Measurements from ENCODE around the gene SGPP2. TPM values are rescaled to one million over a fixed set of nuclear protein-coding genes. Genes with fewer than 3 reads are reported as not detected.

SGPP2 gene
- total and polyA plus RNA-seq, 12 donors: 0.17 to 33.7 (median 12.4) TPM

DNA sequence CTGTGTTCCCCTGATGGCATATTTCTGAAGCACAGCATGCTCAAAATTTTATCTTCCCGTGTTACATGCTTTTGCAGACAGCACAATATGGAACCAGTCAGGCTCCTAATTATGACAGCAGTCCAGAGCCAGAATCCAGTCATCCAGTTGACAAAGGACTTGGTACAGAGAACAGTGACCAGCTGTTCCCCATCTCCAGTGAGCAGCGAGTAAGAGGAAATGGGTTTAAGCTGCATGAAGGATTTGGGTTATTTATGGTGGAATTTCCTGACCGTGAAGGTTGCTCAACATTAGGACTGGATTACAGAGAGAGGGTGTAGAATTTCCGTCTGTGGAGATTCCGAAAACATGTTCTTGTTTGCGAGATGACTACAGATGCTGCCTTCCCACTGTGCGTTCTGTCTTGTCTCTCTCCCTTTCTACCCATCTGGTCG is 24.4 kb downstream of the SGPP2 start:
- DNase-seq: peak in 6 of 7 donors; percentile 25 to 80 (median 42)
- 40 to 52% (median 46%) methylated on average over 8 of the region's 8 CpGs for WGBS, 4 donors
- peak overlapping the region in 1 of 5 donors; percentile 27 for H3K27ac ChIP-seq
- intact Hi-C loops (cut with DNase I): no loop called here
- no peak overlapping the region for H3K4me3 ChIP-seq
- peaks cover 3 to 12% of the 10 kb centered on the region in 2 donors for H3K4me1 ChIP-seq (replicated peaks in 1 of 2)
- TF ChIP-seq POLR2A (IDR thresholded peaks at IDR 0.05): no peak
- TF ChIP-seq, protein P1, sequence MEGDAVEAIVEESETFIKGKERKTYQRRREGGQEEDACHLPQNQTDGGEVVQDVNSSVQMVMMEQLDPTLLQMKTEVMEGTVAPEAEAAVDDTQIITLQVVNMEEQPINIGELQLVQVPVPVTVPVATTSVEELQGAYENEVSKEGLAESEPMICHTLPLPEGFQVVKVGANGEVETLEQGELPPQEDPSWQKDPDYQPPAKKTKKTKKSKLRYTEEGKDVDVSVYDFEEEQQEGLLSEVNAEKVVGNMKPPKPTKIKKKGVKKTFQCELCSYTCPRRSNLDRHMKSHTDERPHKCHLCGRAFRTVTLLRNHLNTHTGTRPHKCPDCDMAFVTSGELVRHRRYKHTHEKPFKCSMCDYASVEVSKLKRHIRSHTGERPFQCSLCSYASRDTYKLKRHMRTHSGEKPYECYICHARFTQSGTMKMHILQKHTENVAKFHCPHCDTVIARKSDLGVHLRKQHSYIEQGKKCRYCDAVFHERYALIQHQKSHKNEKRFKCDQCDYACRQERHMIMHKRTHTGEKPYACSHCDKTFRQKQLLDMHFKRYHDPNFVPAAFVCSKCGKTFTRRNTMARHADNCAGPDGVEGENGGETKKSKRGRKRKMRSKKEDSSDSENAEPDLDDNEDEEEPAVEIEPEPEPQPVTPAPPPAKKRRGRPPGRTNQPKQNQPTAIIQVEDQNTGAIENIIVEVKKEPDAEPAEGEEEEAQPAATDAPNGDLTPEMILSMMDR (IDR thresholded peaks at IDR 0.05): no peak
- no peaks in the 10 kb centered on the region for H3K27me3 ChIP-seq
- no peaks in the 10 kb centered on the region for H3K9me3 ChIP-seq (replicated peaks in 1 of 3)
- no peaks in the 10 kb centered on the region for H3K36me3 ChIP-seq (replicated peaks in 1 of 2)

DNA sequence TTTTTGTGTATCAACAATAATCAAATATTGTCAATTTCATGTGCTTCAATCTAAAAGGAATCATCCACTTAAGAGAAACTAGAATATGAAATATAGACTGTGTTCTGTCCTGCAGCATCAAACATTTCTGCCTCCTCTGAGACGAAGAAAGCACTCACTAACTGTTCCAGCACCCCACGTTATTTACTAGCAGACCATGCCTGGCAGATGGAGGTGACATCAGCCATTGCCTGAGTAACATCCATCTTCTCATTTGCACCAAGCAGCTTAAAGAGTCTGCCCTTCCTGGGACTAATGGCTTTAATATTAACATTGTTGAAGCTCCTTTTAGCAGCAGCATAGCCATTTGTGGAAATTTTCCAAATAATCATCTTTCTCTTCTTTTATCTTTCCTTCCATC is 25.7 kb downstream of the SGPP2 start:
- Histone ChIP-seq H3K4me3 (no peak overlapping the region), H3K9me3 (replicated peaks in 1 of 3) (no peaks in the 10 kb centered on the region), H3K36me3 (replicated peaks in 1 of 2) (no peaks in the 10 kb centered on the region), H3K27ac (no peak overlapping the region), H3K4me1 (replicated peaks in 1 of 2) (peaks cover 3 to 12% of the 10 kb centered on the region in 2 donors), H3K27me3 (no peaks in the 10 kb centered on the region)
- intact Hi-C loops (cut with DNase I): no loop called here
- no peak for TF ChIP-seq POLR2A (IDR thresholded peaks at IDR 0.05)
- TF ChIP-seq, protein P1 (IDR thresholded peaks at IDR 0.05): no peak
- no peak for DNase-seq
- 40 to 76% (median 70%) methylated on average over 2 of the region's 2 CpGs for WGBS, 4 donors

DNA sequence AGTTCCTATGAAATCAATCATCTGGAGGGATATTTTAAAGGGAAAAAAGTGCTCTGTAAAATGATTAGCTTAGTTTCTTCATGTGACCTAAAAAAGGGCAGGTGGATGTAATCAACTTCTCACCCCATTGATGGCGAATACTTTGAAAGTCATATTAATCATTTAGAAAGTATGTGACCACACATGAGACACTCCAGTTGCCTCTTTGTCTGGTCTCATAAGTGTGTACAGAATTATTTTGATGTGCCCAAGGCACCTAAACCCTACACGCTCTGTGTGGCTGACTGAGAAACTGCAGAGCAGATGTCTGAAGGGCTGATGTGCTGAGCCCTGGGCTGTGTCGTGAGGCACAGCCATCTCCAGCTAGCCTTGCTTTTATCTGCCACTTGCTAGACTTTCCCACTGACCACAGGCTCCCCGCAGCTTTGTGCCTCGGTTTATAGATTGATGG is 26.9 kb downstream of the SGPP2 start:
- TF ChIP-seq POLR2A (IDR thresholded peaks at IDR 0.05): no peak
- TF ChIP-seq, protein P1 (IDR thresholded peaks at IDR 0.05): no peak
- Histone ChIP-seq H3K27ac (no peak overlapping the region), H3K36me3 (replicated peaks in 1 of 2) (no peaks in the 10 kb centered on the region), H3K4me3 (no peak overlapping the region), H3K9me3 (replicated peaks in 1 of 3) (no peaks in the 10 kb centered on the region), H3K4me1 (replicated peaks in 1 of 2) (peaks cover 3 to 12% of the 10 kb centered on the region in 2 donors), H3K27me3 (no peaks in the 10 kb centered on the region)
- 71 to 79% (median 76%) methylated on average over 5 of the region's 5 CpGs for WGBS, 4 donors
- intact Hi-C loops (cut with DNase I): no loop called here
- no peak for DNase-seq

DNA sequence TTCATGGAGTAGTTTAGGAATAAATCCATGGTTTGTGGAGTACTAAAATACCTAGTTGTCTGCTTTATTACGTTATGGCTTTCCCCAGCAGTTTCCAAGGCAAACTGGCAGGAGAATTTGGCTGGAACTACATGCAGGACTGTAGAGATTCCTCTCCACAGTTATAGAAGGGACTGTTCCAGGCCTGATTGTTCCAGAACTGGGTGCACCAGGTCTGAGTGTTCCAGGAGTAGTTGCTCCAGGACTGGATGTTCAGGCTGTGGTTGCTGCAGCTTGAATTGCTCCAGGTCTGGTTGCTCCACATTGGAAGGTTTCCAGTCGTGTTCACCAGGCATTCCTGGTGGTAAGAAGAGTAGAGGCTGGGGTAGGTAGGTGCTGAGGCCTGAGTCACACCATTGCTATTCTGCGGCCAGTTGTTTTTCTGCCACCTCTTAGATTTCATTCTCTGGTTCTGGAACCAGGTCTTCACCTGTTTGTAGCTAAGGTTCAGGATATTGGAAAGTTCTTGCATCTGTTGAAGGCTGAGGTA is 28.1 kb downstream of the SGPP2 start:
- no peaks in the 10 kb centered on the region for H3K9me3 ChIP-seq (replicated peaks in 1 of 3)
- H3K4me1 ChIP-seq (replicated peaks in 1 of 2): peaks cover 3 to 12% of the 10 kb centered on the region in 2 donors
- WGBS, 4 donors: 60 to 77% (median 71%) methylated on average over 3 of the region's 3 CpGs
- H3K27ac ChIP-seq: no peak overlapping the region
- no peak overlapping the region for H3K4me3 ChIP-seq
- no peaks in the 10 kb centered on the region for H3K27me3 ChIP-seq
- TF ChIP-seq, protein P1 (IDR thresholded peaks at IDR 0.05): no peak
- no peak for TF ChIP-seq POLR2A (IDR thresholded peaks at IDR 0.05)
- intact Hi-C loops (cut with DNase I): no loop called here
- H3K36me3 ChIP-seq (replicated peaks in 1 of 2): no peaks in the 10 kb centered on the region
- no peak for DNase-seq

Measured in adrenal gland (tissue), 12 donors.